Caco-2 (cell line): ENCODE data around the gene WDPCP. TPM values are rescaled to one million over a fixed set of nuclear protein-coding genes. Genes with fewer than 3 reads are reported as not detected.
A peak's percentile ranks its signal among the peaks of the same experiment; 100 is the strongest.

ENCODE experiments used
- BruUV-seq: library from RNA; stranded (reverse); fragments of 400-500 nt; replicated peaks from 2 replicates; lab custom pipeline; 2021; lab: Mats Ljungman, UMichigan
- CTCF ChIA-PET: fragments of 300-600 bp; sonication (Branson Sonifier 250); formaldehyde crosslinking; loops from one replicate; lab custom pipeline; 2022; ENCODE audit warnings: antibody characterized with exemption; lab: Charles Lee
- POLR2A ChIA-PET: fragments of 300-600 bp; sonication (Branson Sonifier 250); formaldehyde crosslinking; loops from one replicate; lab custom pipeline; 2022; ENCODE audit warnings: antibody characterized with exemption; lab: Charles Lee
- DNase-seq, 2 experiments: peaks; one replicate each; pipeline versions ENCODE4 v3.0.0 to v3.0.0-alpha.2; 2020 to 2022
- H3K27me3 ChIP-seq: replicated peaks from 2 replicates; pipeline ENCODE4 v1.6.0; 2011; ENCODE audit warnings: low read length; ENCODE audit not compliant: control insufficient read depth, insufficient read depth
- H3K36me3 ChIP-seq: 2 replicates; pipeline ENCODE4 v1.5.1; 2011; ENCODE audit warnings: low read length; ENCODE audit not compliant: control insufficient read depth, insufficient read depth
- H3K4me1 ChIP-seq: fragments of 250-450 bp; sonication (Bioruptor Pico); 2 replicates; pipeline ENCODE4 v1.5.1; 2020; ENCODE audit warnings: mild to moderate bottlenecking
- H3K4me3 ChIP-seq: 2 replicates; pipeline ENCODE4 v1.5.1; 2011; ENCODE audit warnings: low read depth, mild to moderate bottlenecking, control low read depth, low read length
- H3K9me3 ChIP-seq: fragments of 250-450 bp; sonication (Bioruptor Pico); 2 replicates; pipeline ENCODE4 v1.5.1; 2020; ENCODE audit warnings: mild to moderate bottlenecking, moderate library complexity
- H3K27ac Mint-ChIP-seq: one replicate; pipeline ENCODE4 v1.8.0; 2022; ENCODE audit warnings: mixed read lengths; ENCODE audit not compliant: unreplicated experiment
- H3K27me3 Mint-ChIP-seq: one replicate; pipeline ENCODE4 v1.8.0; 2022; ENCODE audit warnings: mixed read lengths; ENCODE audit not compliant: insufficient read depth, unreplicated experiment
- H3K36me3 Mint-ChIP-seq: one replicate; pipeline ENCODE4 v1.8.0; 2022; ENCODE audit warnings: mild to moderate bottlenecking, mixed read lengths; ENCODE audit not compliant: insufficient read depth, unreplicated experiment
- H3K4me1 Mint-ChIP-seq: one replicate; pipeline ENCODE4 v1.8.0; 2022; ENCODE audit warnings: low read depth, mixed read lengths; ENCODE audit not compliant: unreplicated experiment
- H3K4me3 Mint-ChIP-seq: one replicate; pipeline ENCODE4 v1.8.0; 2022; ENCODE audit warnings: mild to moderate bottlenecking, moderate library complexity, mixed read lengths; ENCODE audit not compliant: unreplicated experiment
- H3K9me3 Mint-ChIP-seq: one replicate; pipeline ENCODE4 v1.8.0; 2022; ENCODE audit warnings: mixed read lengths; ENCODE audit not compliant: unreplicated experiment
- intact Hi-C: fragments of 100-400 bp; cut with micrococcal nuclease; formaldehyde crosslinking; loops from one replicate; pipeline ENCODE4 v1.10.0; 2022; ENCODE audit not compliant: unreplicated experiment
- total RNA-seq: library from RNA; stranded (reverse); gene quantifications from 2 replicates; pipeline ENCODE4 v1.2.3, GENCODE V29; 2022
- TF ChIP-seq, protein P1 (sequence below), 2 experiments: fragments of 200-600 bp in 1 of 2; IDR thresholded peaks; 1 replicate in 1 of 2; 2 replicates in 1 of 2; pipeline versions ENCODE4 v1.5.1 to v1.8.0; 2011 to 2022; ENCODE audit warnings: antibody characterized with exemption in 1 of 2, control low read depth in 1 of 2, inconsistent platforms in 1 of 2, low read depth in 1 of 2, low read length in 1 of 2, mild to moderate bottlenecking in 1 of 2, moderate library complexity in 1 of 2; ENCODE audit not compliant: insufficient read depth in 1 of 2, severe bottlenecking in 1 of 2, unreplicated experiment in 1 of 2

The WDPCP gene
- total RNA-seq, 1 experiment from 2014 or later: 16.2 TPM

DNA sequence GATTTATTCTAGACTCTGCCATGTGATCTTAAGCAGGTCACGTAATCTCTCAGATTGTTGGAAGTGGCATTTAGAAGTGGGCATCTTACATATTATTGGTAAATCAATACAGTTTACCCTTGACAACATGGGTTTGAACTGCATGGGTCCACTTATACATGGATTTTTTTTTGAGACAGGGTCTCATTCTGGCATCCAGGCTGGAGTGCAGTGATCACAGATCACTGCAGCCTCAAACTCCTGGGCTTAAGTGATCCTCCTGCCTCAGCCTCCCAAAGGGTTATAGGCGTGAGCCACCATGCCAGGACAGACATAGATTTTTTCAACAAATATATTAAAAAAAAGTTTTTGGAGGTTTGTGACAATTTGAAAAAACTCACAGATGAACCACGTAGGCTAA is 393.0 kb downstream of the WDPCP start:
- TF ChIP-seq, protein P1, sequence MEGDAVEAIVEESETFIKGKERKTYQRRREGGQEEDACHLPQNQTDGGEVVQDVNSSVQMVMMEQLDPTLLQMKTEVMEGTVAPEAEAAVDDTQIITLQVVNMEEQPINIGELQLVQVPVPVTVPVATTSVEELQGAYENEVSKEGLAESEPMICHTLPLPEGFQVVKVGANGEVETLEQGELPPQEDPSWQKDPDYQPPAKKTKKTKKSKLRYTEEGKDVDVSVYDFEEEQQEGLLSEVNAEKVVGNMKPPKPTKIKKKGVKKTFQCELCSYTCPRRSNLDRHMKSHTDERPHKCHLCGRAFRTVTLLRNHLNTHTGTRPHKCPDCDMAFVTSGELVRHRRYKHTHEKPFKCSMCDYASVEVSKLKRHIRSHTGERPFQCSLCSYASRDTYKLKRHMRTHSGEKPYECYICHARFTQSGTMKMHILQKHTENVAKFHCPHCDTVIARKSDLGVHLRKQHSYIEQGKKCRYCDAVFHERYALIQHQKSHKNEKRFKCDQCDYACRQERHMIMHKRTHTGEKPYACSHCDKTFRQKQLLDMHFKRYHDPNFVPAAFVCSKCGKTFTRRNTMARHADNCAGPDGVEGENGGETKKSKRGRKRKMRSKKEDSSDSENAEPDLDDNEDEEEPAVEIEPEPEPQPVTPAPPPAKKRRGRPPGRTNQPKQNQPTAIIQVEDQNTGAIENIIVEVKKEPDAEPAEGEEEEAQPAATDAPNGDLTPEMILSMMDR (IDR thresholded peaks at IDR 0.05; ENCODE audit: insufficient read depth in 1 of 2, low read depth in 1 of 2, low read length in 1 of 2, severe bottlenecking in 1 of 2, unreplicated experiment in 1 of 2): no peak
- Mint-ChIP-seq H3K27me3 (no peaks in the 10 kb centered on the region), H3K9me3 (peaks cover 16% of the 10 kb centered on the region), H3K27ac (no peak overlapping the region), H3K36me3 (no peaks in the 10 kb centered on the region), H3K4me3 (no peak overlapping the region), H3K4me1 (peaks cover 10% of the 10 kb centered on the region)
- BruUV-seq: no TSS peak
- Histone ChIP-seq H3K27me3 (no peaks in the 10 kb centered on the region), H3K4me1 (peaks cover 38% of the 10 kb centered on the region), H3K9me3 (no peaks in the 10 kb centered on the region), H3K4me3 (no peak overlapping the region), H3K36me3 (no peaks in the 10 kb centered on the region)
- POLR2A ChIA-PET: no interaction called here
- intact Hi-C loops: no loop called here
- CTCF ChIA-PET: no interaction called here
- DNase-seq: no peak

DNA sequence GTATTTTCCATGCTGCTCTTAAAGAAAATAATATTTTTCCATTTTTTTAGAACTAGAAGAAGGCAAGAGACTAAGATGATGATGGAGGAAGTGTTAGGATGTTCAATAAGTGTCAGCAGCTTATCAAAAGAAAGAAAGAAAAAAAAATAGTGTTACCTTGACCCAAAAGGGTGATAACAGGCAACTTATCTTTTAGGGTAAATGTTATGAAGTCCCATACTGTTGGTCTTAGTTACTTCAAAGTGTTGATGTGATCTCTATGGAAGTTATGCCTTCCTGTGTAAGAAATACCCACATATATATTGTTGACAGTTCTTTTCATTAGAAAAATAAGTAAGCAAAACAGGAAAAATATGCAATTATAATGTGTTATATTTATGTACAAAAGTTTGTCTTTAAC is 394.1 kb downstream of the WDPCP start:
- Mint-ChIP-seq H3K36me3 (no peaks in the 10 kb centered on the region), H3K27ac (no peak overlapping the region), H3K4me3 (no peak overlapping the region), H3K4me1 (peaks cover 11% of the 10 kb centered on the region), H3K27me3 (no peaks in the 10 kb centered on the region), H3K9me3 (peaks cover 14% of the 10 kb centered on the region)
- no peaks in the 10 kb centered on the region for H3K27me3 ChIP-seq
- H3K9me3 ChIP-seq: no peaks in the 10 kb centered on the region
- H3K36me3 ChIP-seq: no peaks in the 10 kb centered on the region
- BruUV-seq: no TSS peak
- ChIA-PET POLR2A (no interaction called here), CTCF (no interaction called here)
- no peak overlapping the region for H3K4me3 ChIP-seq
- intact Hi-C loops: no loop called here
- DNase-seq: no peak
- TF ChIP-seq, protein P1 (IDR thresholded peaks at IDR 0.05; ENCODE audit: insufficient read depth in 1 of 2, low read depth in 1 of 2, low read length in 1 of 2, severe bottlenecking in 1 of 2, unreplicated experiment in 1 of 2): no peak
- peaks cover 38% of the 10 kb centered on the region for H3K4me1 ChIP-seq

DNA sequence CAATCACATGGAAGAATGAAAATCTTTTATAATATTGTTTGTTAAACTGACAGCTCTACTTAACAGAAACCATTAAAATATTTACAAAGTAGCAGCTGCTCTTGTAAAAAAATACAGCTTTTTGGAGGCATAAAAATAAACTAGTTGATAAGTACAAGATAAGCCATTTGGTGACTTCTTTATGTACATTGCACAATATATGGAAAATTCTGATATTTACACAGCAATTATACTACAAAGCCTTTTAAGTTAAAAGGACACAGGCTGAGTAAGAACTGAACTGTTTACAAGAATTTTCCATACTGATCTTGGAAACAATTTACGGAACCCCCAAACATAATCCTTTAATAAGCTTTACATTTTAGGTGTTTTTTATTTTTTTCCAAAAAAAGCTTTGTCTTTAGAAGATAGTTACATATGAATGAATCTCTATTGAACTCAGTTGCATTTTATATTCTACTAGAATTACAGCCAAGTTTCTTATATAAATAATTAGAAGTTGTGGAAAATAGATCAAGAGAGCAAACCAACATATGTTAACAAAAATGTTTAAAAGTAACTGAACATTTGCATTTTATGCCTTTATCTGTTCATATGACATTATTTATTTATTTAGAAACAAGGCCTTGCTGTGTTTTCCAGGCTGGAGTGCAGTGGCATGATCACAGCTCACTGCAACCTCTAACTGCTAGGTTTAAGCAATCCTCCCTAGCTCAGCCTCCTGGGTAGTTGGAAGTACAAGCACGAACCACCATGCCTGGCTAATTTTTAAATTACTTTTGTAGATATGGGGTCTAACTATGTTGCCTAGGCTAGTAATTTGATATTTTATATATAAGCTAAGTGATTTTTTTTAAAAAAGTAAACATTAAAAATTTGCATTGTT is 395.1 kb downstream of the WDPCP start:
- DNase-seq: peak; percentile 22 to 42
- no TSS peak for BruUV-seq
- no peak overlapping the region for H3K4me3 ChIP-seq
- intact Hi-C loops: loop anchor here (2.0 kb wide), 2 partner anchors 142 to 296 kb away; partner anchors contain the start of gene OTX1
- Mint-ChIP-seq H3K27me3 (no peaks in the 10 kb centered on the region), H3K9me3 (peaks cover 14% of the 10 kb centered on the region), H3K4me1 (peaks cover 17% of the 10 kb centered on the region), H3K27ac (peak overlapping the region; percentile 53), H3K4me3 (no peak overlapping the region), H3K36me3 (no peaks in the 10 kb centered on the region)
- H3K4me1 ChIP-seq: peaks cover 38% of the 10 kb centered on the region
- no peaks in the 10 kb centered on the region for H3K9me3 ChIP-seq
- no peaks in the 10 kb centered on the region for H3K27me3 ChIP-seq
- CTCF ChIA-PET: no interaction called here
- POLR2A ChIA-PET: interaction anchor here (0.6 kb wide), 1 partner anchor 149 kb away, joined by 3 read pairs; no protein-coding TSS in a partner anchor
- H3K36me3 ChIP-seq: no peaks in the 10 kb centered on the region
- TF ChIP-seq, protein P1 (IDR thresholded peaks at IDR 0.05; ENCODE audit: insufficient read depth in 1 of 2, low read depth in 1 of 2, low read length in 1 of 2, severe bottlenecking in 1 of 2, unreplicated experiment in 1 of 2): no peak
